ENCODE measurements around the gene NTN4. TPM values are rescaled to one million over a fixed set of nuclear protein-coding genes. Genes with fewer than 3 reads are reported as not detected.
A peak's percentile ranks its signal among the peaks of the same experiment; 100 is the strongest.

NTN4 gene
- polyA plus RNA-seq, 1 donor (not counting 4 experiments of a cell fraction or from before 2014, with no cell fraction given) = 8.3 TPM

DNA sequence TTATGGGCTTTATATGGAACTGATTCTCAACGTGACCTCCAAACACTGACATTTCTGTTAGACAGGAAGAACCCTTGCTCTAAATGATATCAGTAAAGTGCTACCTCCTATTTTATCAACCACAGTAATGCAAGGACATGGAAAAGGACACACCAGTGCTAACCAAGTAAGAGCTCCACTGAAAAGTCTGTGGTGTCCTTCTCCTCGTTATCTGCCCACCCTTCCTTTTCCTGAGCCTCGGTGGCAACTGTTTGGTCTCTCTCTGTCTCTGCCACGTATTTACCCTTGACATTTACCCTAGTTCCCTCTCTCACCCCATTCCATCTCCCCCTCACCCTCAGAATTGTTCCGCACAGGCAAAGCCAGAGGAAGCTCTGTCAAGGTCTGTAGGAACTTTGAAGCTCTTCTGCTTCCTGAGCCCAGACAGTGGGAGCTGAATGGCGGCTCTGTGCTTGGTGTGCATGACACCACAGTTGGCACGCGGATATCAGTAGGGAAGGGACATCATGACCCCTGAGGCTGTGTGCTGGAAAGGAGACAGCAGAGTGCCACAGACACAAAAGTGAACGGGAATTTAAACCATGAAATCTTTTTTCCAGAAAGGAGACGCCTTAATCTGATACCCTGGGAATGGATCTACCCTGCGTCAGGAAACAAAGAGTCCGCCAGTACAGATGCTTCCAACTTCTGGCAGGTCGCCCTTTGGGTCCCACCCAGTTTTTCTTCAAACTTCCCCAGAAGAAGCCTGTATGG is 50.8 kb downstream of the NTN4 start:
- DNase-seq (ENCODE audit: low read depth, low spot score) (no peak), FAIRE-seq (peak; percentile 41)
- no peaks in the 10 kb centered on the region for H3K79me2 ChIP-seq (ENCODE audit: control insufficient read depth, insufficient read depth, low read length)
- no peak overlapping the region for H3K4me3 ChIP-seq (ENCODE audit: control insufficient read depth in 2 of 3, extremely low read depth in 1 of 3, insufficient read depth in 2 of 3, low read depth in 1 of 3, low read length in 3 of 3)
- no peaks in the 10 kb centered on the region for H3K36me3 ChIP-seq (ENCODE audit: control insufficient read depth in 2 of 2, extremely low read depth in 1 of 2, insufficient read depth in 2 of 2, low read length in 2 of 2)
- dilution Hi-C loops (cut with MboI; ENCODE audit: extremely low pct_ligation_motif_present, low sequenced_read_pairs) = no loop called here
- no peak overlapping the region for H3K9ac ChIP-seq (ENCODE audit: control insufficient read depth, extremely low read depth, insufficient read depth, low read length)
- H4K20me1 ChIP-seq (ENCODE audit: control insufficient read depth, extremely low read depth, insufficient read depth, low read length) = no peaks in the 10 kb centered on the region
- H2AFZ ChIP-seq (ENCODE audit: control insufficient read depth, low read length) = no peak overlapping the region
- H3K4me1 ChIP-seq (ENCODE audit: control insufficient read depth, extremely low read depth, insufficient read depth, low read length) = peaks cover 5% of the 10 kb centered on the region
- H3K9me3 ChIP-seq (ENCODE audit: control insufficient read depth, low read depth, low read length) = no peaks in the 10 kb centered on the region
- H3K27me3 ChIP-seq (ENCODE audit: control insufficient read depth, extremely low read depth, insufficient read depth, low read length) = no peaks in the 10 kb centered on the region
- no peak overlapping the region for H3K27ac ChIP-seq (ENCODE audit: control insufficient read depth, insufficient read depth, low read length)
- H3K4me2 ChIP-seq (ENCODE audit: control insufficient read depth, extremely low read depth, insufficient read depth, low read depth, low read length) = no peak overlapping the region
- TF ChIP-seq EZH2 (IDR thresholded peaks at IDR 0.05; ENCODE audit: low read length) = no peak
- TF ChIP-seq, protein P1, sequence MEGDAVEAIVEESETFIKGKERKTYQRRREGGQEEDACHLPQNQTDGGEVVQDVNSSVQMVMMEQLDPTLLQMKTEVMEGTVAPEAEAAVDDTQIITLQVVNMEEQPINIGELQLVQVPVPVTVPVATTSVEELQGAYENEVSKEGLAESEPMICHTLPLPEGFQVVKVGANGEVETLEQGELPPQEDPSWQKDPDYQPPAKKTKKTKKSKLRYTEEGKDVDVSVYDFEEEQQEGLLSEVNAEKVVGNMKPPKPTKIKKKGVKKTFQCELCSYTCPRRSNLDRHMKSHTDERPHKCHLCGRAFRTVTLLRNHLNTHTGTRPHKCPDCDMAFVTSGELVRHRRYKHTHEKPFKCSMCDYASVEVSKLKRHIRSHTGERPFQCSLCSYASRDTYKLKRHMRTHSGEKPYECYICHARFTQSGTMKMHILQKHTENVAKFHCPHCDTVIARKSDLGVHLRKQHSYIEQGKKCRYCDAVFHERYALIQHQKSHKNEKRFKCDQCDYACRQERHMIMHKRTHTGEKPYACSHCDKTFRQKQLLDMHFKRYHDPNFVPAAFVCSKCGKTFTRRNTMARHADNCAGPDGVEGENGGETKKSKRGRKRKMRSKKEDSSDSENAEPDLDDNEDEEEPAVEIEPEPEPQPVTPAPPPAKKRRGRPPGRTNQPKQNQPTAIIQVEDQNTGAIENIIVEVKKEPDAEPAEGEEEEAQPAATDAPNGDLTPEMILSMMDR (optimal IDR thresholded peaks at IDR 0.05 in 1 of 3, IDR thresholded peaks at IDR 0.05 in 1 of 3, conservative IDR thresholded peaks at IDR 0.05 in 1 of 3; ENCODE audit: extremely low read depth in 1 of 3, insufficient read depth in 2 of 3, low read length in 3 of 3) = no peak
- H3K9me1 ChIP-seq (ENCODE audit: control insufficient read depth, extremely low read depth, insufficient read depth, low read length) = no peaks in the 10 kb centered on the region

DNA sequence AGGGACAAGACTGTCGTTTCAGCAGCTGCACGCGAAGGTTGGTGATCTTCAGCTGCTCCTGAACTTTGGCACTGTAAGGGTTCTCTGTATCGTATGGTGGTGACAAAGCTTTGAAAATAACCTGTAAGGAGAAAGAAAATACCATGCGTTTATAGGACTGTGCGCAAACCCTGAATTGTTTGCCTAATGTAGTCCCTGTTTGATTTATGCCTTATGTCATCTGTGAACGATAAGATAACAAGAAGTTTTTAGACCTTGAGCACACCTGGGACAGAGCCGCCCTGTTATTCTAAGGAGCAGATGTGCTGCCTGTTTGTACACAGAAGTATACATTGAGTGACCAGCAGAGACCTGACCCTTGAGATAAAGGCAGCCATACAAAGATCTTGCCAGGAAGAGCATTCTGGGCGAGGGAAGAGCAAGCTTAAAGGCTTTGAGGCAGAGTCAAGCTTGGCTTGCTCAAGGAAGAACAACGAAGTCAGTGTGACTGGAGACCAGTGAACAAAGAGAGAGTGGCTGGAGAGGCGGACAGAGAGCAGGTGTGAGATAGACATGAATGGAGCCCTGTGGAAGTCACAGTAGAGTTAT is 52.4 kb downstream of the NTN4 start:
- Histone ChIP-seq H3K4me2 (ENCODE audit: control insufficient read depth, extremely low read depth, insufficient read depth, low read depth, low read length) (no peak overlapping the region), H3K36me3 (ENCODE audit: control insufficient read depth in 2 of 2, extremely low read depth in 1 of 2, insufficient read depth in 2 of 2, low read length in 2 of 2) (no peaks in the 10 kb centered on the region), H3K4me3 (ENCODE audit: control insufficient read depth in 2 of 3, extremely low read depth in 1 of 3, insufficient read depth in 2 of 3, low read depth in 1 of 3, low read length in 3 of 3) (no peak overlapping the region), H3K9me3 (ENCODE audit: control insufficient read depth, low read depth, low read length) (no peaks in the 10 kb centered on the region), H2AFZ (ENCODE audit: control insufficient read depth, low read length) (no peak overlapping the region), H3K27ac (ENCODE audit: control insufficient read depth, insufficient read depth, low read length) (no peak overlapping the region), H3K79me2 (ENCODE audit: control insufficient read depth, insufficient read depth, low read length) (no peaks in the 10 kb centered on the region), H3K9me1 (ENCODE audit: control insufficient read depth, extremely low read depth, insufficient read depth, low read length) (no peaks in the 10 kb centered on the region), H3K4me1 (ENCODE audit: control insufficient read depth, extremely low read depth, insufficient read depth, low read length) (peaks cover 5% of the 10 kb centered on the region), H4K20me1 (ENCODE audit: control insufficient read depth, extremely low read depth, insufficient read depth, low read length) (no peaks in the 10 kb centered on the region), H3K9ac (ENCODE audit: control insufficient read depth, extremely low read depth, insufficient read depth, low read length) (no peak overlapping the region), H3K27me3 (ENCODE audit: control insufficient read depth, extremely low read depth, insufficient read depth, low read length) (no peaks in the 10 kb centered on the region)
- no peak for DNase-seq (ENCODE audit: low read depth, low spot score)
- no peak for FAIRE-seq
- no peak for TF ChIP-seq EZH2 (IDR thresholded peaks at IDR 0.05; ENCODE audit: low read length)
- TF ChIP-seq, protein P1 (optimal IDR thresholded peaks at IDR 0.05 in 1 of 3, IDR thresholded peaks at IDR 0.05 in 1 of 3, conservative IDR thresholded peaks at IDR 0.05 in 1 of 3; ENCODE audit: extremely low read depth in 1 of 3, insufficient read depth in 2 of 3, low read length in 3 of 3) = no peak
- dilution Hi-C loops (cut with MboI; ENCODE audit: extremely low pct_ligation_motif_present, low sequenced_read_pairs) = no loop called here
